Measurements from ENCODE around the gene SHISA4.
"Not testable (repeated sequence)": the region's sequence is repeated elsewhere in the genome, so short reads cannot be mapped to it uniquely, and the experiment has no call there.

SHISA4 gene

DNA sequence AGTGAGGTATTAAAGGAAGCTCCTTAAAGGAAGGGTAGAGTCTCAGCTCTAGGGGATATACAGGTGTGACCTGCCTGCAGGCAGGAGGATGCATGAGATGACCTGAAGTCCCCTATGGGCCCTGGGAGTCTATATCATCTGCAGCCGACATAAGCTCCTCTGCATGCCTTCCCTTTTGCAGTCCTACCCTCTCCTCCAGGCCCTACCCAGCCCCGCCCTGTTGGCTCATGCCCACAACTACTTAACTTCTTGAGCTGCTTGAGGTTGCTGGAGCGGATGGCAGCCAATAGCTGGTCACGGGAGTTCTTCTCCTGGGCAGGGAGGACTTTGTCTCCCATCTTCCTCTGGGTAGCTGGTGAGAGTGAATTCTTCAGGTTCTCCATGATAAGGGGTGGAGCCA is 10.3 kb downstream of the SHISA4 start:
- no peak for TF ChIP-seq SP1 (IDR thresholded peaks at IDR 0.05)
- TF ChIP-seq ARNT (IDR thresholded peaks at IDR 0.05), result no peak
- TF ChIP-seq SUZ12 (IDR thresholded peaks at IDR 0.05), result no peak
- no peak for TF ChIP-seq L3MBTL2 (conservative IDR thresholded peaks at IDR 0.05)
- no peak for TF ChIP-seq FOXK2 (IDR thresholded peaks at IDR 0.05)
- POLR2A ChIA-PET, result no interaction called here
- CTCF ChIA-PET, result no interaction called here
- DNase-seq (ENCODE audit: extremely low spot score), result no peak

DNA sequence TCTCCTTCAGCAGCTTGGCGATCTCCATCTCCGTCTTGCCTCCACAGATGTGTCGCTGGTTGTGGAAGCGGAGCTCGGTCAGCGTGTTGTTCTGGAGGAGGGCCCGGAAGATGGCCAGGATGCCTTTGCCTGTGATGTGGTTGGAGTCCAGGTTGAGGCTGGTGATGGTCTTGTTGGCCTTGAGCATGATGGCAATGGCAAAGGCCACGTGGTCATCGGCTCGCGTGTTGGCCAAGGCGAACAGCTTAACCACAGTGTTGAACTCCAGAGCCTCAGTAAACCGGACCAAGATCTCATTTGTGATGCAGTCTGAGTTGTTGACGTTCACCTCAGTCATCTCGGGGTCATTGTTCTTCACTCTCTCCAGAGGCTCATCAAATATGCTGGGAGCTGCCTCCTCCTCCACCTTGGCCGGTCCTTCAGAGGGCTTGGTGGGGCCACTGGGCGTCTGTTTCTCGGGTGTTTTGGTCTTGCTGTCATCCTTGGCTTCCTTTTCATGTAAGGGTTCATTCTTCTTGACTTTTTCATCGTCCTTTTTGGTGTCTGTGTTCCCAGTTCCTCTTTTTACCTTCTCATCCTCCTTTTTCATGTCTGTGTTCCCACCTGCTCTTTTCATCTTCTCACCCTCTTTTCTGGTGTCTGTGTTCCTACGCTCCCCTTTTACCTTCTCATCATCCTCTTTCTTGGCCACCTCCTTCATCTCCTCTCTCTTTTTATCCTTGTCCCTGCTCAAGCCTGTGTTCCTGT is 11.2 kb downstream of the SHISA4 start:
- ChIA-PET POLR2A (no interaction called here), CTCF (no interaction called here)
- no peak for DNase-seq (ENCODE audit: extremely low spot score)
- TF ChIP-seq TARDBP (IDR thresholded peaks at IDR 0.05) (no peak), CTBP1 (IDR thresholded peaks at IDR 0.05; ENCODE audit: borderline replicate concordance) (no peak), ARNT (IDR thresholded peaks at IDR 0.05) (no peak), FOXM1 (IDR thresholded peaks at IDR 0.05; ENCODE audit: borderline replicate concordance) (no peak), SUZ12 (IDR thresholded peaks at IDR 0.05) (no peak), HDGF (IDR thresholded peaks at IDR 0.05; ENCODE audit: borderline replicate concordance) (no peak), ELF4 (IDR thresholded peaks at IDR 0.05) (no peak), ZNF384 (IDR thresholded peaks at IDR 0.05) (no peak), LEF1 (IDR thresholded peaks at IDR 0.05; ENCODE audit: borderline replicate concordance) (no peak), SP1 (IDR thresholded peaks at IDR 0.05) (no peak), NFRKB (IDR thresholded peaks at IDR 0.05) (no peak), BHLHE40 (IDR thresholded peaks at IDR 0.05; ENCODE audit: borderline replicate concordance) (no peak), FOXA1 (IDR thresholded peaks at IDR 0.05) (no peak), L3MBTL2 (conservative IDR thresholded peaks at IDR 0.05) (no peak), FOXK2 (IDR thresholded peaks at IDR 0.05) (no peak)
- TF ChIP-seq, protein P1, sequence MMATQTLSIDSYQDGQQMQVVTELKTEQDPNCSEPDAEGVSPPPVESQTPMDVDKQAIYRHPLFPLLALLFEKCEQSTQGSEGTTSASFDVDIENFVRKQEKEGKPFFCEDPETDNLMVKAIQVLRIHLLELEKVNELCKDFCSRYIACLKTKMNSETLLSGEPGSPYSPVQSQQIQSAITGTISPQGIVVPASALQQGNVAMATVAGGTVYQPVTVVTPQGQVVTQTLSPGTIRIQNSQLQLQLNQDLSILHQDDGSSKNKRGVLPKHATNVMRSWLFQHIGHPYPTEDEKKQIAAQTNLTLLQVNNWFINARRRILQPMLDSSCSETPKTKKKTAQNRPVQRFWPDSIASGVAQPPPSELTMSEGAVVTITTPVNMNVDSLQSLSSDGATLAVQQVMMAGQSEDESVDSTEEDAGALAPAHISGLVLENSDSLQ (IDR thresholded peaks at IDR 0.05), result no peak

DNA sequence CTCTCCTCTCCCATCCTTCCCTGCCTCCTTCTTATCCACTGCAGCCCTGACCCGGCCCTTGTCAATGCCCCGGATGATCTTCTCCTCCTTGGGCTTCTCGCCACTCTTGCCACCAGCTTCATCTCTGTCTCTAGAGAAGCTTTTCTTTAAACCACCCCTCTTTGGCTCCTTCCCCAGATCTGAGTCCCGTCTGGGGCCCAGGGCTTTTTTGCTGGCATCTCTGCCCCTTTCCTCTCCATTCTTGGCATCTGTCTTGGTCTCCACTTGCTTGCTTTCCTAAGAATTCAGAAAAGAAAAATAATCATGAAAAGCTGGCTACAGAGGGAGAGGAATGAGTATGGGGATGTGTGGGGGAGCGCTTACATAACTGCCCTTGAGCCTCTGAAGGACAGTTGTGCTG is 11.8 kb downstream of the SHISA4 start:
- POLR2A ChIA-PET, result no interaction called here
- TF ChIP-seq BHLHE40 (IDR thresholded peaks at IDR 0.05; ENCODE audit: borderline replicate concordance) (no peak), FOXM1 (IDR thresholded peaks at IDR 0.05; ENCODE audit: borderline replicate concordance) (no peak)
- CTCF ChIA-PET, result no interaction called here
- DNase-seq (ENCODE audit: extremely low spot score), result no peak

GRCh38 chr1:201901036-201901435 is 12.3 kb downstream of the SHISA4 start:
- DNase-seq (ENCODE audit: extremely low spot score); CTCF ChIA-PET; POLR2A ChIA-PET: not testable (repeated sequence)

- TF ChIP-seq LEF1 (IDR thresholded peaks at IDR 0.05; ENCODE audit: borderline replicate concordance), result no peak
- TF ChIP-seq CTBP1 (IDR thresholded peaks at IDR 0.05; ENCODE audit: borderline replicate concordance), result no peak
- TF ChIP-seq ELF4 (IDR thresholded peaks at IDR 0.05), result no peak
- no peak for TF ChIP-seq FOXM1 (IDR thresholded peaks at IDR 0.05; ENCODE audit: borderline replicate concordance)
- no peak for TF ChIP-seq FOXK2 (IDR thresholded peaks at IDR 0.05)
- TF ChIP-seq ARNT (IDR thresholded peaks at IDR 0.05), result no peak
- TF ChIP-seq, protein P1 (IDR thresholded peaks at IDR 0.05), result no peak
- TF ChIP-seq NFRKB (IDR thresholded peaks at IDR 0.05), result no peak
- no peak for TF ChIP-seq ZNF384 (IDR thresholded peaks at IDR 0.05)
- TF ChIP-seq FOXA1 (IDR thresholded peaks at IDR 0.05), result no peak
- TF ChIP-seq SUZ12 (IDR thresholded peaks at IDR 0.05), result no peak
- DNase-seq (ENCODE audit: extremely low spot score), result no peak
- ChIA-PET CTCF (no interaction called here), POLR2A (no interaction called here)
These were observed 13.5 kb downstream of the SHISA4 start for GRCh38 chr1:201902198-201902597.

- CTCF ChIA-PET, result no interaction called here
- no peak for DNase-seq (ENCODE audit: extremely low spot score)
- TF ChIP-seq FOXM1 (IDR thresholded peaks at IDR 0.05; ENCODE audit: borderline replicate concordance) (no peak), ZNF384 (IDR thresholded peaks at IDR 0.05) (no peak), BHLHE40 (IDR thresholded peaks at IDR 0.05; ENCODE audit: borderline replicate concordance) (no peak), FOXA1 (IDR thresholded peaks at IDR 0.05) (no peak), CTBP1 (IDR thresholded peaks at IDR 0.05; ENCODE audit: borderline replicate concordance) (no peak), ARNT (IDR thresholded peaks at IDR 0.05) (no peak), NFRKB (IDR thresholded peaks at IDR 0.05) (no peak), TARDBP (IDR thresholded peaks at IDR 0.05) (no peak), SP1 (IDR thresholded peaks at IDR 0.05) (no peak), ELF4 (IDR thresholded peaks at IDR 0.05) (no peak), LEF1 (IDR thresholded peaks at IDR 0.05; ENCODE audit: borderline replicate concordance) (no peak), SUZ12 (IDR thresholded peaks at IDR 0.05) (no peak), L3MBTL2 (conservative IDR thresholded peaks at IDR 0.05) (no peak), FOXK2 (IDR thresholded peaks at IDR 0.05) (no peak), HDGF (IDR thresholded peaks at IDR 0.05; ENCODE audit: borderline replicate concordance) (no peak)
- TF ChIP-seq, protein P1 (IDR thresholded peaks at IDR 0.05), result no peak
- POLR2A ChIA-PET, result interaction anchor here (0.7 kb wide), 1 partner anchor 9 kb away, joined by 3 read pairs; no protein-coding TSS in a partner anchor
These were observed 14.4 kb downstream of the SHISA4 start for GRCh38 chr1:201903135-201903534.

GRCh38 chr1:201904579-201904978 is 15.9 kb downstream of the SHISA4 start:
- CTCF ChIA-PET, result interaction anchor here (1.0 kb wide), 1 partner anchor 9 kb away, joined by 4 read pairs; no protein-coding TSS in a partner anchor
- no peak for DNase-seq (ENCODE audit: extremely low spot score)
- POLR2A ChIA-PET, result no interaction called here
- TF ChIP-seq BHLHE40 (IDR thresholded peaks at IDR 0.05; ENCODE audit: borderline replicate concordance), result no peak
- no peak for TF ChIP-seq FOXM1 (IDR thresholded peaks at IDR 0.05; ENCODE audit: borderline replicate concordance)
- TF ChIP-seq LEF1 (IDR thresholded peaks at IDR 0.05; ENCODE audit: borderline replicate concordance), result no peak
- no peak for TF ChIP-seq CTBP1 (IDR thresholded peaks at IDR 0.05; ENCODE audit: borderline replicate concordance)
- TF ChIP-seq FOXK2 (IDR thresholded peaks at IDR 0.05), result no peak
- TF ChIP-seq NFRKB (IDR thresholded peaks at IDR 0.05), result no peak
- TF ChIP-seq ARNT (IDR thresholded peaks at IDR 0.05), result no peak
- TF ChIP-seq HDGF (IDR thresholded peaks at IDR 0.05; ENCODE audit: borderline replicate concordance), result no peak

All from HEK293T (cell line).